Omental fat pad (tissue), 4 donors: Measurements from ENCODE around the gene GPD1. TPM values are rescaled to one million over a fixed set of nuclear protein-coding genes. Genes with fewer than 3 reads are reported as not detected.

Source experiments
- ATAC-seq: fragments of 150-250 bp; one replicate; pipeline ENCODE4 v1.9.1; 2016; ENCODE audit warnings: mild to moderate bottlenecking, moderate library complexity; ENCODE audit not compliant: low FRiP score
- DNase-seq: peaks from one replicate; pipeline ENCODE4 v3.0.0-alpha.2; 2019; ENCODE audit warnings: low spot score
- total RNA-seq, 4 donors: library from RNA; depleted of rRNA; stranded (reverse); fragments of >200 nt; gene quantifications; one replicate each; pipeline ENCODE4 v1.1.0, GENCODE V29; 2016
- TF ChIP-seq, protein P1 (sequence below), 3 donors: fragments of 450-650 bp; IDR thresholded peaks; one replicate each; pipeline ENCODE4 v1.5.1; 2016 to 2017; ENCODE audit warnings: antibody characterized with exemption in 3 of 3, mild to moderate bottlenecking in 3 of 3, moderate library complexity in 2 of 3

The GPD1 gene
- total RNA-seq, 4 donors from 2014 or later: 689 to 2,989 (median 2,080) TPM

DNA sequence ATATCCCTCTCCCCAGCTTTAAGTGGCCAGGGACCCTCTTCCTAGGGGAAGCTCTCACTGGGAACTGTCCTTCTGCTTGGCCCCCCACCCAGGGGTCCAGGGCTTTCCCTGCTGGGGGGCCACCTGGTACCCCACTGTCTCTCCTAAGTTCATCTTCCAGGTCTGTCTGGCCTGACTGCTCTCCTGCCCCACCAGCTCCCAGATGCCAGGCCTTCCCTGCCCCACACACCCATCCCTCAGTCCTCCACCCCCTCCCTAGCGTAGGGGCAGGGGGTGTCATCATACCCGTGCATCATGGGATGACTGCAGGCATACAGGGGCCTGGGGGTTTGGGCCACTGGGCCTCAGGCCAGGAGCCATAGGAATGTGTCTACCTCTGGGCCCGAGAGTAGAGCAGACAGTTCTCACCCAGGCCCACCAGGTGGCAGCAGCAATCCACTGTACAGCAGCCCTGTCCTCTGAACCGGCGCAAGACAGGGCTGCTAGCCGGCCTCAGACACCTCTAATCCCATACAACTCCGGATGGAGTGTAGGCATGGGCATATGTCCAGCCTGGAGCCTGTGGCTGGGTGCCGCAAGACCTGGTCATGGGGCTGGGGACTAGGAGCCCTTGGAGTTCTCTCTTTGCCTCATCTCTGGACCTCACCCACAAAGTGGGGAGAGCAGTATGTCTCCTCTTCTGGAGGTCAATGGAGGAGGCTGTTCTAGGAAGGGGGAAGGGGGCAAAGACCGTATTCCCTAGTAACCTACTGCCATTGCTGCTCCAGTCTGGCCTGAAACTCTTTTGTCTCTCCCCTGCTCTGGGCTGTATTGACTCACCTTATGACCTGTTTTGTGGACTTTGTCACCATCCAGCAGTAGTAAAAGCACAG is 28.6 kb upstream of the GPD1 start:
- TF ChIP-seq, protein P1, sequence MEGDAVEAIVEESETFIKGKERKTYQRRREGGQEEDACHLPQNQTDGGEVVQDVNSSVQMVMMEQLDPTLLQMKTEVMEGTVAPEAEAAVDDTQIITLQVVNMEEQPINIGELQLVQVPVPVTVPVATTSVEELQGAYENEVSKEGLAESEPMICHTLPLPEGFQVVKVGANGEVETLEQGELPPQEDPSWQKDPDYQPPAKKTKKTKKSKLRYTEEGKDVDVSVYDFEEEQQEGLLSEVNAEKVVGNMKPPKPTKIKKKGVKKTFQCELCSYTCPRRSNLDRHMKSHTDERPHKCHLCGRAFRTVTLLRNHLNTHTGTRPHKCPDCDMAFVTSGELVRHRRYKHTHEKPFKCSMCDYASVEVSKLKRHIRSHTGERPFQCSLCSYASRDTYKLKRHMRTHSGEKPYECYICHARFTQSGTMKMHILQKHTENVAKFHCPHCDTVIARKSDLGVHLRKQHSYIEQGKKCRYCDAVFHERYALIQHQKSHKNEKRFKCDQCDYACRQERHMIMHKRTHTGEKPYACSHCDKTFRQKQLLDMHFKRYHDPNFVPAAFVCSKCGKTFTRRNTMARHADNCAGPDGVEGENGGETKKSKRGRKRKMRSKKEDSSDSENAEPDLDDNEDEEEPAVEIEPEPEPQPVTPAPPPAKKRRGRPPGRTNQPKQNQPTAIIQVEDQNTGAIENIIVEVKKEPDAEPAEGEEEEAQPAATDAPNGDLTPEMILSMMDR (IDR thresholded peaks at IDR 0.05): peak in 2 of 3 donors; percentile 64 to 68
- DNase-seq (peak; percentile 64), ATAC-seq (peak; percentile 94)

DNA sequence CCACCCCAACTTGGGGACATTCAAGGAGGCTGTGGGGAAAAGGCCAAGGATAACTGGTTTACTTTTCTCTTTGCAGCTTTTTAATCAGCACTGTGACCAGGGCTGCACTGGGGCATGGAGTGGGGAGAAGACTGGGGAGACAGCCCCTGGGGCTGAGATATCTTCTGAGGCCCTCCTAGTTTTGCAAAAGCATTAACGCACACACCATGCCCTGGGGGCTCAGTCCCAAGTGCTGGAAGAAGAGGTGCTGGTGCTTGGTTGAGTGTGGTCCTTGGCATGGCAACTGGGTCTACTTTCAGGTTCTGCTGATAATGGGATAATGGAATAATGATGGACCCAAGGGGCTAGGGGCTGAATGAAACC is 28.0 kb upstream of the GPD1 start:
- TF ChIP-seq, protein P1 (IDR thresholded peaks at IDR 0.05): no peak
- ATAC-seq (no peak), DNase-seq (no peak)

DNA sequence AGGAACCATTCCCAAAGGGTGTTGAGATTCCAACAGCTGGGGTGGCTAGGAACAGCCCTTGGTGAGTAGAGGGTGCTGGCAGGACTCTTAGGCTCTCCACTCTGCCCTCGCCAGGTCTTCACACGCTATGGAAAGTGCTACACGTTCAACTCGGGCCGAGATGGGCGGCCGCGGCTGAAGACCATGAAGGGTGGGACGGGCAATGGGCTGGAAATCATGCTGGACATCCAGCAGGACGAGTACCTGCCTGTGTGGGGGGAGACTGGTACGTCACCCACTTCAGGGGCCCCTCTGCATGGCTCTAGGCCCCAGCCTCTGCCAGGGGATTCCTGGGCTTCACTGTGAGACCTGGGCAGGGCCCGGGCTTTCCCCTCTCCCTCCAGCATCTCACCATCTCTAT is 26.7 kb upstream of the GPD1 start:
- DNase-seq: no peak
- ATAC-seq: no peak
- TF ChIP-seq, protein P1 (IDR thresholded peaks at IDR 0.05): no peak

DNA sequence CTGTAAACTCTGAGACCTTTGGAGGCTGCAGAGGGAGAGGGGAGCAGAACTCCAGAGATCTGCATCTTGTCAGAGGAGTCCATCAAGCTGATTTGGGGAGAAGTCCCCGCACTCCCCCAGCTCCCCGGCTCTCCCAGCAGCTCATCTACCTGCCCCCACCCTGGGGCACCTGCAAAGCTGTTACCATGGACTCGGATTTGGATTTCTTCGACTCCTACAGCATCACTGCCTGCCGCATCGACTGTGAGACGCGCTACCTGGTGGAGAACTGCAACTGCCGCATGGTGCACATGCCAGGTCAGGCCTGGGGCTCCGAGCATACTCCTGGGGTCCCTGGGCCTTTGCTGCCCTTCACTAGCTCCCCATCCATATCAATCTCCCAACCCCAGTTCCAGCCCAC is 25.5 kb upstream of the GPD1 start:
- ATAC-seq (no peak), DNase-seq (no peak)
- TF ChIP-seq, protein P1 (IDR thresholded peaks at IDR 0.05): no peak

DNA sequence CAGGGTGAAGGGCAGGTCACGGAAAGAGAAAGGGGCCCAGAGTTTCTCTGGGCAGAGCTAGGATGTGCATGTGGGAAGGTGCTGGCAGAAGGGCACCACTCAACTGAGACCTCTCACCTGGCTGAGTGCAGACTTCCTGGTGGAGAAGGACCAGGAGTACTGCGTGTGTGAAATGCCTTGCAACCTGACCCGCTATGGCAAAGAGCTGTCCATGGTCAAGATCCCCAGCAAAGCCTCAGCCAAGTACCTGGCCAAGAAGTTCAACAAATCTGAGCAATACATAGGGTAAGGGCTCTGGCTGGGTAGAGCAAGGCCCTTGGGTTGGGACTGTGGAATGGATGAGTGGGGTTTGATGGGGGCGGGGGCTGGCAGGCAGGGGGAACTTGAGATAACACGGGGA is 24.0 kb upstream of the GPD1 start:
- TF ChIP-seq, protein P1 (IDR thresholded peaks at IDR 0.05): no peak
- ATAC-seq (no peak), DNase-seq (no peak)

DNA sequence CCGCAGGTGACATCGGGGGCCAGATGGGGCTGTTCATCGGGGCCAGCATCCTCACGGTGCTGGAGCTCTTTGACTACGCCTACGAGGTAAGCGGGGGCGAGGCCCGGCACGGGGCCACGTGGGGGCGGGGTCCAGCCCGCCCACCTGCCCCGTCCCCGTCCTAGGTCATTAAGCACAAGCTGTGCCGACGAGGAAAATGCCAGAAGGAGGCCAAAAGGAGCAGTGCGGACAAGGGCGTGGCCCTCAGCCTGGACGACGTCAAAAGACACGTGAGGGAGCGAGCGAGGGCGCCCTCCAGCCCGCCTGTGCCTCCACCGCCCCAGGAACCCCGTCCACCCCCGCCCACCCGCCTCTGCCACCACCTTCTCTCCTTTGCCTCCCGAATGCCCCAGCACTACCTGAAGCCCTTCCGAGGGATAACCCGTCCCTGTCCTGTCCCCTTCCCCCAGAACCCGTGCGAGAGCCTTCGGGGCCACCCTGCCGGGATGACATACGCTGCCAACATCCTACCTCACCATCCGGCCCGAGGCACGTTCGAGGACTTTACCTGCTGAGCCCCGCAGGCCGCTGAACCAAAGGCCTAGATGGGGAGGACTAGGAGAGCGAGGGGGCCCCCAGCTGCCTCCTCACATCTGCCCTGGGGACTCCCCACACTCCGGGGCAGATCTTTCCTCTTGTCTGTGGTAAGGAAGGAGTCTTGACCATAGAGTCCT is 22.6 kb upstream of the GPD1 start:
- ATAC-seq (no peak), DNase-seq (no peak)
- TF ChIP-seq, protein P1 (IDR thresholded peaks at IDR 0.05): no peak
